ENCODE measurements around the gene ABCC11.
"Not testable (repeated sequence)": the region's sequence is repeated elsewhere in the genome, so short reads cannot be mapped to it uniquely, and the experiment has no call there.

ABCC11 gene

GRCh38 chr16:48250520-48251278 lies 3.4 kb upstream of the ABCC11 start:
- TF ChIP-seq, protein P1, sequence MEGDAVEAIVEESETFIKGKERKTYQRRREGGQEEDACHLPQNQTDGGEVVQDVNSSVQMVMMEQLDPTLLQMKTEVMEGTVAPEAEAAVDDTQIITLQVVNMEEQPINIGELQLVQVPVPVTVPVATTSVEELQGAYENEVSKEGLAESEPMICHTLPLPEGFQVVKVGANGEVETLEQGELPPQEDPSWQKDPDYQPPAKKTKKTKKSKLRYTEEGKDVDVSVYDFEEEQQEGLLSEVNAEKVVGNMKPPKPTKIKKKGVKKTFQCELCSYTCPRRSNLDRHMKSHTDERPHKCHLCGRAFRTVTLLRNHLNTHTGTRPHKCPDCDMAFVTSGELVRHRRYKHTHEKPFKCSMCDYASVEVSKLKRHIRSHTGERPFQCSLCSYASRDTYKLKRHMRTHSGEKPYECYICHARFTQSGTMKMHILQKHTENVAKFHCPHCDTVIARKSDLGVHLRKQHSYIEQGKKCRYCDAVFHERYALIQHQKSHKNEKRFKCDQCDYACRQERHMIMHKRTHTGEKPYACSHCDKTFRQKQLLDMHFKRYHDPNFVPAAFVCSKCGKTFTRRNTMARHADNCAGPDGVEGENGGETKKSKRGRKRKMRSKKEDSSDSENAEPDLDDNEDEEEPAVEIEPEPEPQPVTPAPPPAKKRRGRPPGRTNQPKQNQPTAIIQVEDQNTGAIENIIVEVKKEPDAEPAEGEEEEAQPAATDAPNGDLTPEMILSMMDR (IDR thresholded peaks at IDR 0.05; ENCODE audit: insufficient read depth, low read depth, low read length, missing control alignments): no peak
- H3K4me3 ChIP-seq (ENCODE audit: low read length): no peak overlapping the region
- peak; percentile 48 for DNase-seq (ENCODE audit: low read depth)

DNA sequence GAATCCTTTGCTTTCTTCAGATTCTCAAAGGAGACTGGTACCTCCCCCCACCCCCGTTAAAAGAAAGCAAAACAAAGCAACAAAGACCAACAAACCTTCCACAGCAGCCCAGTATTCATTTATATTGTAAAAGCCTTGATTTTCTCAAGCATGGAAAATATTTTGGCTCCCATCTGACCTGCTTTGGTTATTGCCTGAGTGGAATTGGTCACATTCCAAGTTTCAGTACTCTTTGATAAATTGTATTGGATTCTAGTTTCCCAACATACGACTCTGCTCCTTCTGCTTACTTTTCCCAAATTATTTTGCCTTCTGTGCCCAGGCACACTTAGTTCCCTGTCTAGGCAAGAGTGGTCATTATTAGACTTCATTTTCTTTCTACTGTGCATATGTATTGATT lies 1.3 kb downstream of the ABCC11 start:
- no peak for DNase-seq (ENCODE audit: low read depth)
- TF ChIP-seq, protein P1 (IDR thresholded peaks at IDR 0.05; ENCODE audit: insufficient read depth, low read depth, low read length, missing control alignments): no peak
- H3K4me3 ChIP-seq (ENCODE audit: low read length): peak overlapping the region; percentile 90

DNA sequence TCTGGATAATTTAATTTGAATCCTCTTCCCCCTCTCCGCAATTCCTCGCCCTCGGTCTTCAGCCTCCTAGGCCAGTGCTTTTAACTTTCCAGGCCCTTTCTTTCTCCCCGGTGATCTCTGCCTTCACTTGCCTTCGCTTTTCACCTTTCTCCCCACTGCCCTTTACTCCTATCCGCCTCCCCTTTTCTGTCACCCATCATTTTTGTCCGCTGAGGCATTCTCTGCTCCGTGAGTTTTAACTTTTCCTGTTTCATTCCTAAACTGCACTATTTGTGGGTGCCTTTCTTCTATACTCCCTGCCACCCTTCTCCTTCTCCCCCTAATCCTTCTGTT lies 2.5 kb downstream of the ABCC11 start:
- TF ChIP-seq, protein P1 (IDR thresholded peaks at IDR 0.05; ENCODE audit: insufficient read depth, low read depth, low read length, missing control alignments): no peak
- no peak for DNase-seq (ENCODE audit: low read depth)
- H3K4me3 ChIP-seq (ENCODE audit: low read length): peak overlapping the region; percentile 90

DNA sequence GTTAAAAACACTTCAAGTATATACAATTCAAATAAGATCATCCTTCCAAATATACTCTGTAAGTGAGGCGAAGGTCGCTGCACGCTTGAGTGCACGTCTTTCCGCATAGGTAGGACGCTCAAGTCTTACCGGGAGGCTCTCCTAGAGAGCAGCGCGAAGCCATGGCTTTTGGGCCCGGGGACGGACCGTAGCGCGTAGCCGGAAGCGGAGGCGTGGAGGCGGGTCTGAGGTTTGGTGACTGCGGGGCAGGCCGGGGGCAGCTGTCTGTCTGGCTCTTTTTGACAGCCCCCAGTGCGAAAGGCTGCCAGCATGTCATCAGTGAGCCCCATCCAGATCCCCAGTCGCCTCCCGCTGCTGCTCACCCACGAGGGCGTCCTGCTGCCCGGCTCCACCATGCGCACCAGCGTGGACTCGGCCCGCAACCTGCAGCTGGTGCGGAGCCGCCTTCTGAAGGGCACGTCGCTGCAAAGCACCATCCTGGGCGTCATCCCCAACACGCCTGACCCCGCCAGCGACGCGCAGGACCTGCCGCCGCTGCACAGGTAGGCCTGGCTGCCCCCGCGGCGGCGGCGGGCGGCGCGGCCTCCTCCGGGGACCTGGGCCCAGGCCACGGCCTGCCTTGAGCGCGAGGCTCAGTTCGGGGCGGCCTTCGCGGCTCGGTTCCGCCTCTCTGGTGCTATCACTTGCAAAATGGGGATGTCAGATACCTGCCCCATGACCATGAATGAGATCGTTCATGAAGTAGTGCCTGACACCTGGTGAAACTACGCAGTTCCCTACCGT lies 3.1 kb downstream of the ABCC11 start, which contains the start of gene LONP2:
Gene LONP2, plus strand, starts transcription at position 221 of the 783 bp plus-strand sequence. Its CDS starts 89 bp downstream, at position 310.
- H3K4me3 ChIP-seq (ENCODE audit: low read length): peak within 1 kb of the TSS; percentile 90
- TF ChIP-seq, protein P1 (IDR thresholded peaks at IDR 0.05; ENCODE audit: insufficient read depth, low read depth, low read length, missing control alignments): no peak
- DNase-seq (ENCODE audit: low read depth): peak; percentile 94

- not testable (repeated sequence) for DNase-seq (ENCODE audit: low read depth); H3K4me3 ChIP-seq (ENCODE audit: low read length)
Observed at GRCh38 chr16:48240147-48240546, 7.2 kb downstream of the ABCC11 start.

- DNase-seq (ENCODE audit: low read depth): no peak
- TF ChIP-seq, protein P1 (IDR thresholded peaks at IDR 0.05; ENCODE audit: insufficient read depth, low read depth, low read length, missing control alignments): no peak
- H3K4me3 ChIP-seq (ENCODE audit: low read length): no peak overlapping the region
Observed at GRCh38 chr16:48236286-48236685, 11.1 kb downstream of the ABCC11 start.

DNA sequence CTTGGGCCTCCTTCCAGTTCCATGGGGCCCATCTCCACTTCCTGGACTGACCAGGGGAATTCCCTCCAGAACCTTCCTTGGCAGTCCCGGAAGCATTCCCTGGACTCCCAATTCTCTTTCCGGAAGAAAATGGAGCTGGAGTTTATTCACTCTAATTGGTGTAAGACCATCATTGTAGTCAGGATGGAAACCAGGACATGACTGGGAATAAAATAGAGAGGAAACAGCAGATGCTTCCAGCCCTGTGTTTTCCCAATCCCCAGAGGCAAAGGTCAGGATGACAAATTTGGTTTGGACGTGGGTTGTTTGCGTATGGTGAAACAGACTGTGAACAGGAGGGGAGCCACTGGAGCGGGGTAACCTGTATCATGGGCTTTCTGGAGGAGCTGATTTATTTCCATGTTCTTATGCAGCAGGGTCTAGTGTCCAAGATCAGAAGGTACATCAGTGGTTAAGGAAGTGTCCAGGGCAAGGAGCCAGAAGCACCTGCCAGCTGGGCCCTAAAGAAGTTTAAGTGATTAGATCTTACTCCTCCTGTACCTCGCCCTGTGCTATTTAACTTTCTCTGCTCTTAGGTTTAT lies 11.7 kb downstream of the ABCC11 start:
- DNase-seq (ENCODE audit: low read depth): no peak
- no peak overlapping the region for H3K4me3 ChIP-seq (ENCODE audit: low read length)
- TF ChIP-seq, protein P1 (IDR thresholded peaks at IDR 0.05; ENCODE audit: insufficient read depth, low read depth, low read length, missing control alignments): no peak
